Ovary (tissue), 9 donors: ENCODE measurements around the gene PSMC3IP. TPM values are rescaled to one million over a fixed set of nuclear protein-coding genes. Genes with fewer than 3 reads are reported as not detected.

Experiments used
- DNase-seq, 5 donors: peaks; one replicate each; pipeline ENCODE4 v3.0.0-alpha.2; 2019 to 2020
- H3K27ac ChIP-seq, 2 donors: fragments of 200-600 bp; one replicate each; pipeline versions ENCODE4 v1.5.1 to v1.8.0; 2019 to 2022
- H3K27me3 ChIP-seq: fragments of 200-600 bp; one replicate; pipeline ENCODE4 v1.8.0; 2022
- H3K36me3 ChIP-seq: fragments of 200-600 bp; sonication (generic); one replicate; pipeline ENCODE4 v1.5.1; 2019
- H3K4me1 ChIP-seq: one replicate; pipeline ENCODE4 v1.8.1; 2013; ENCODE audit warnings: mild to moderate bottlenecking, moderate library complexity; ENCODE audit not compliant: insufficient read depth
- H3K4me3 ChIP-seq: fragments of 200-600 bp; sonication (generic); one replicate; pipeline ENCODE4 v1.5.1; 2017
- H3K9me3 ChIP-seq, 2 donors: fragments of 200-600 bp in 1 of 2; sonication (generic) in 1 of 2; one replicate each; pipeline versions ENCODE4 v1.5.1 to v1.8.1; 2013 to 2019; ENCODE audit warnings: mild to moderate bottlenecking in 1 of 2, moderate library complexity in 1 of 2
- EP300 ChIP-seq: sonication (generic); formaldehyde crosslinking; IDR thresholded peaks from one replicate; pipeline ENCODE4 v1.6.1; 2017; ENCODE audit warnings: antibody characterized with exemption
- POLR2A ChIP-seq: fragments of 450-650 bp; IDR thresholded peaks from one replicate; pipeline ENCODE4 v1.6.1; 2017; ENCODE audit warnings: antibody characterized with exemption, mild to moderate bottlenecking, moderate library complexity
- WGBS, 3 donors: extraction: QIAGEN DNeasy Blood & Tissue Kit in 1 of 3; methylation state at CpG; one replicate each; pipeline versions ENCODE4 v1.1.5 to v1.1.7; 2013 to 2017; 5-methylcytosine and 5-hydroxymethylcytosine counted together
- intact Hi-C, 4 donors: fragments of 100-400 bp; cut with DNase I; formaldehyde crosslinking; loops; one replicate each; pipeline versions ENCODE4 v1.11.0 to v1.15.1; 2022 to 2023
- polyA plus RNA-seq, 2 donors: library from polyadenylated mRNA; stranded (reverse); fragments of 200-250 nt in 1 of 2; fragments of 350-450 nt in 1 of 2; fragmentation: Illumina TruSeq in 1 of 2; extraction: RNeasy Lipid Tissue Mini Kit (QIAGEN cat#74804) in 1 of 2; gene quantifications; one replicate each; pipeline ENCODE4 v1.2.3, GENCODE V29; 2013 to 2014
- total RNA-seq, 7 donors: library from RNA; depleted of rRNA in 2 of 7; stranded (reverse); fragments of >200 nt in 2 of 7; fragmentation: NEBNext Ultra II Directional in 3 of 7; extraction: Animal tissue kit (Norgen Biotek cat#: 25700) in 3 of 7; gene quantifications; one replicate each; pipeline versions ENCODE4 v1.1.0 to v1.2.4, GENCODE V29; 2016 to 2023
- TF ChIP-seq, protein P1 (sequence below), 3 donors: fragments of 450-650 bp in 2 of 3; fragments of 200-600 bp in 1 of 3; IDR thresholded peaks; one replicate each; pipeline versions ENCODE4 v1.5.1 to v1.8.0; 2016 to 2022; ENCODE audit warnings: antibody characterized with exemption in 3 of 3, mild to moderate bottlenecking in 1 of 3
- donor health status: DM: no; HTN: no; CAD: no; lungs with moderate emphysema.
- donor health status: DM: no; HTN: no; CAD: no.
- donor health status: Bipolar disorder and iron deficiency.
- donor health status: DM: yes; HTN: yes; CAD: no.
- donor health status: DM: no; HTN: no; CAD: no.
- donor health status: DM: yes; HTN: yes; CAD: no.

PSMC3IP gene
- total and polyA plus RNA-seq, 9 donors: 1.4 to 7.5 (median 4.4) TPM

DNA sequence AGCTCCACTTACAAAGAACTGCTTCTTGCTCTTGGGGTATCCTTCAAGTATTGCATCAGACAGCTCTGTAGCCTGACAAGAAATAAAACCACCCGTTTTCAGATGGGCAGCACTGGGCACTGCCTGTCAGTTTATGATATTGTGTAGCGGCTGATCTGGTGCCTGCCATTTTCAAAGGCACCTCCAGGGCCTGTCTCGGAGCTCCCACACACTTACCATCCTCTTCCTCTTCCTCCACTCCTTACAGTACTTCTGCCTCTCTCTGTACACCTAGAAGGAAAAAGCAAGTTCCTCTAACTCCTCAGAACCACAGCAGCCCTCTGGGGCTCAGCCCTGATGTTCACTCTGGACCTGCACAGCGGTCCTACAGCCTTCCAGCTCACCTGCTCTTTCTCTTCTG, 4.4 kb downstream of the PSMC3IP start:
- 73 to 82% (median 79%) methylated on average over 4 of the region's 4 CpGs for WGBS, 3 donors
- Histone ChIP-seq H3K27me3 (no peaks in the 10 kb centered on the region), H3K4me3 (no peak overlapping the region), H3K36me3 (no peaks in the 10 kb centered on the region), H3K4me1 (peaks cover 4% of the 10 kb centered on the region), H3K9me3 (no peaks in the 10 kb centered on the region), H3K27ac (no peak overlapping the region)
- TF ChIP-seq, protein P1, sequence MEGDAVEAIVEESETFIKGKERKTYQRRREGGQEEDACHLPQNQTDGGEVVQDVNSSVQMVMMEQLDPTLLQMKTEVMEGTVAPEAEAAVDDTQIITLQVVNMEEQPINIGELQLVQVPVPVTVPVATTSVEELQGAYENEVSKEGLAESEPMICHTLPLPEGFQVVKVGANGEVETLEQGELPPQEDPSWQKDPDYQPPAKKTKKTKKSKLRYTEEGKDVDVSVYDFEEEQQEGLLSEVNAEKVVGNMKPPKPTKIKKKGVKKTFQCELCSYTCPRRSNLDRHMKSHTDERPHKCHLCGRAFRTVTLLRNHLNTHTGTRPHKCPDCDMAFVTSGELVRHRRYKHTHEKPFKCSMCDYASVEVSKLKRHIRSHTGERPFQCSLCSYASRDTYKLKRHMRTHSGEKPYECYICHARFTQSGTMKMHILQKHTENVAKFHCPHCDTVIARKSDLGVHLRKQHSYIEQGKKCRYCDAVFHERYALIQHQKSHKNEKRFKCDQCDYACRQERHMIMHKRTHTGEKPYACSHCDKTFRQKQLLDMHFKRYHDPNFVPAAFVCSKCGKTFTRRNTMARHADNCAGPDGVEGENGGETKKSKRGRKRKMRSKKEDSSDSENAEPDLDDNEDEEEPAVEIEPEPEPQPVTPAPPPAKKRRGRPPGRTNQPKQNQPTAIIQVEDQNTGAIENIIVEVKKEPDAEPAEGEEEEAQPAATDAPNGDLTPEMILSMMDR (IDR thresholded peaks at IDR 0.05): no peak
- TF ChIP-seq POLR2A (no peak), EP300 (no peak)
- intact Hi-C loops: no loop called here
- no peak for DNase-seq

DNA sequence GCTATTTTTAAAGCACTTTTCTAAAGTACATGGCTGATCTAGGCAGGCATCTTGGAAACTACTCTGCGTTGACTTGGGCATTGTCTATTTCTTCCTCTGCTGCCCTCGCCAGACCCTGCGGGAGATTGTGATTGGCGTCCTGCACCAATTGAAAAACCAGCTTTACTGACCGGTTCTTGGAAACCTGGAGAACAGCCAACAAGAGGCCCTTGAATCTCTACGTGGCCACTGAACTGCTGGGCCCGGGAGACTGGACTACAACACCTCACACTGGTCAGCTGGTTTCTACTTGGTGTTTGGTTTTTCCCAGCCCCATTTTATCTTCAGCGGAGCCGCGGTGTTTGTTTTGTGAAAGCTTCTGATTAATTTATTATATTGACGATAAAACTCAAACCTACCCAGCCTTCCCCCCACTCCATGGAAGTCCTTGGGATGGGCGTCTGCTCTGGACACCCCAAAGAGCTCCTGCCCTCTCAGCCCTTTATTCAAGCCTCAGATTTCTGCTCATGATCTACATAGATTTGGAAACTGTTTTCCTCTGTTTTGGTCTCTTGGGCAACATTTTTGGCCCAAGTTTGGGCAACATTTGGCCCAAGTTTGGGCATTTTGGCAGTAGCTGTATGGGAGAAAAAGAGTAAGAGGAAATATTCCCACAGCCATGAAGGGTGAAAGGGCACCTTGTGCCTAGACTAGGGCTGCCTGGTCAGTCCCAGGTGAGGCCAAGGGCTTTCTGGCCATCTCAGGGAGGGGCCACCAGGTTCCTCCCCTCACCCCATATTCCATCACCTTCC, 5.9 kb downstream of the PSMC3IP start:
- no peak overlapping the region for H3K27ac ChIP-seq
- peaks cover 2% of the 10 kb centered on the region for H3K4me1 ChIP-seq
- H3K9me3 ChIP-seq: no peaks in the 10 kb centered on the region
- peak in 1 of 5 donors; percentile 21 for DNase-seq
- H3K27me3 ChIP-seq: no peaks in the 10 kb centered on the region
- TF ChIP-seq POLR2A (no peak), EP300 (no peak)
- TF ChIP-seq, protein P1 (IDR thresholded peaks at IDR 0.05): no peak
- 54 to 62% (median 55%) methylated on average over 12 of the region's 12 CpGs for WGBS, 3 donors
- intact Hi-C loops: no loop called here
- H3K4me3 ChIP-seq: no peak overlapping the region
- H3K36me3 ChIP-seq: no peaks in the 10 kb centered on the region

DNA sequence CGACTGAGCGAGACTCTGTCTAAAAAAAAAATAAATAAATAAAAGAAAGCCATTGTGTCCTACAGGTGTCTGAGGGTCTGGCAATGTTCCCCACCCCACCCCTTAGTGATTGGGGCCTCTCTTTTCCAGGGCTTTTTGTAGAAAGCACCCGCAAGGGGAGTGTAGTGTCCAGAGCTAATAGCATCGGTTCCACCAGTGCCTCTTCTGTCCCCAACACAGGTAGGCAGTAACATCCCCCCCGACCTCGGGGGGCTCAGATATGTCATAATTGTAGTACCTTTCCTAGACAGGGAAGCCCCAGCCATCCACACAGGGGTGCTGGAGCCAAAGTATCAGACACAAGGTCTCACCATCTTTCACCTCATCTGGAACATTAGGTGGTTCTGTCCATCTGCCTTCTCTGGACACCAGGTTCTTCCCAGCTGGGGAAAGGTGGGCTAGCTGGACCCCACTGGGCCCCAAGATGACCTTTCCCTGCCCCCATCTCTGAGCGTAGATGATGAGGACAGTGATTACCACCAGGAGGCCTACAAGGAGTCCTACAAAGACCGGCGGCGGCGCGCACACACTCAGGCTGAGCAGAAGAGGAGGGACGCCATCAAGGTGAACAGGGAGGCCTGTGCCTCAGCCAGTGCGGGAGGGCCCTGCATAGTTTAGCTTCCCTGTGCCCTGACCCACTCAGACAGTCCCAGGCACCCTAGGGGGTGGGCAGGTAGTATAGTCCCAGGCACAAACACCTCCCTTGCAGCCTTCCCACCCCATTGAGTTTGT, 9.0 kb downstream of the PSMC3IP start:
- Histone ChIP-seq H3K27ac (no peak overlapping the region), H3K27me3 (no peaks in the 10 kb centered on the region), H3K4me1 (peaks cover 8% of the 10 kb centered on the region), H3K36me3 (no peaks in the 10 kb centered on the region), H3K4me3 (no peak overlapping the region), H3K9me3 (no peaks in the 10 kb centered on the region)
- no peak for TF ChIP-seq EP300
- DNase-seq: peak in 1 of 5 donors; percentile 33
- whole genome bisulfite sequencing, 3 donors: 82 to 88% (median 83%) methylated on average over 14 of the region's 14 CpGs
- intact Hi-C loops: no loop called here

DNA sequence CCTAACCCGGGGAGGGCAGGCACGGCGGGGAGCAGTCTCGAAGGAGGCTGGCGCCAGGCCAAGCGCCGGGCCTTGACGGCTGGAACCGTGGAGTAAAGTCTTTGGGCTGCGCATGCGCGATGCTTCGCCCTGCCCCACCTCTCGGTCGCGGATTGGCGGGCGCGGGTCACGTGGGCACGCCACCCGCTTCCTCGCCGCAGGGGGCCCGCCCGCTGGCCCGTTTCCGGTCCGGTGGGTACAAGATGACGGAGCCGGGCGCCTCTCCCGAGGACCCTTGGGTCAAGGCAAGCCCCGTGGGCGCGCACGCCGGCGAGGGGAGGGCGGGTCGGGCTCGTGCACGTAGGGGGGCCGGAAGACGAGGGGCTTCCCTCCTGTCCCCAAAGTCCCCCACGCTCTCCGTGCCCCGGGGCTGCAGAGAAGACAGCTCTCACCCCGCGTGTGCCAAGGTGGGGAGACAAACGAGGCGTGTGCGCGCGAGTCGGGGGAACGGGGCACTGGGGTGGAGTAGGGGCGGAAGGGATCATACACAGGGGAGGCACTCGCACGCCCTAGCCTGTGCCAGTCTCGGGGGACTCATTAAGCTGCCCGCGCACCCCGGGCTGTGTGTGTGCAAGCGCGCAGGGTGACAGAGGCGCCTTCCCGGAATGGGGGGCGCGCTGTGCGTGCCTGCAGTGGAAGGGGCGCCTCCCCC, 10.5 kb downstream of the PSMC3IP start, which contains the start of gene MLX:
MLX (plus strand) TSS at position 218 of the 691 bp plus-strand sequence; CDS start at position 243, 25 bp downstream.
- WGBS, 3 donors: 0 to 1% (median 0%) methylated on average over 32 to 72 of the region's 72 CpGs
- Histone ChIP-seq H3K9me3 (no peaks in the 10 kb centered on the region), H3K4me1 (peaks cover 17% of the 10 kb centered on the region), H3K36me3 (no peaks in the 10 kb centered on the region), H3K4me3 (peak within 1 kb of the TSS; percentile 84), H3K27ac (peak within 1 kb of the TSS; percentile 65 to 80), H3K27me3 (no peaks in the 10 kb centered on the region)
- TF ChIP-seq EP300 (no peak), POLR2A (peak; percentile 36)
- TF ChIP-seq, protein P1 (IDR thresholded peaks at IDR 0.05): no peak
- peak; percentile 95 to 98 (median 97) for DNase-seq
- intact Hi-C loops: no loop called here
